NOMO-1 treated with DMSO at 0.1 percent for 48 hours (cell line): ENCODE results near the gene AK2.
A peak's percentile ranks its signal among the peaks of the same experiment; 100 is the strongest.
"Not testable (repeated sequence)": the region's sequence is repeated elsewhere in the genome, so short reads cannot be mapped to it uniquely, and the experiment has no call there.

Experiments used
- DNase-seq: peaks from one replicate; lab custom pipeline; 2025; ENCODE audit not compliant: unreplicated experiment; lab: John Stamatoyannopoulos, UW

AK2 gene

GRCh38 chr1:33002006-33002405 is 34.7 kb downstream of the AK2 start:
- no peak for DNase-seq

- peak; percentile 13 for DNase-seq
Observed at GRCh38 chr1:33001282-33001681, 35.4 kb downstream of the AK2 start.

- no peak for DNase-seq
Observed at GRCh38 chr1:33000427-33001026, 36.2 kb downstream of the AK2 start.

- DNase-seq, result no peak
Observed at GRCh38 chr1:32998997-32999396, 37.7 kb downstream of the AK2 start.

- peak; percentile 24 for DNase-seq
Observed at GRCh38 chr1:32998064-32998463, 38.6 kb downstream of the AK2 start.

GRCh38 chr1:32997381-32997891 is 39.2 kb downstream of the AK2 start:
- no peak for DNase-seq

GRCh38 chr1:32993324-32993636 is 43.4 kb downstream of the AK2 start:
- not testable (repeated sequence) for DNase-seq

- DNase-seq, result peak; percentile 97
Observed at GRCh38 chr1:32992489-32993323, 44.0 kb downstream of the AK2 start.

- no peak for DNase-seq
Observed at GRCh38 chr1:32991819-32992488, 44.7 kb downstream of the AK2 start.

GRCh38 chr1:32991386-32991785 is 45.3 kb downstream of the AK2 start:
- no peak for DNase-seq

- no peak for DNase-seq
Observed at GRCh38 chr1:32990887-32991286, 45.8 kb downstream of the AK2 start.

GRCh38 chr1:32989160-32990050 is 47.3 kb downstream of the AK2 start:
- DNase-seq, result peak; percentile 81

- no peak for DNase-seq
Observed at GRCh38 chr1:32988665-32989064, 48.0 kb downstream of the AK2 start.

- no peak for DNase-seq
Observed at GRCh38 chr1:32985226-32985625, 51.5 kb downstream of the AK2 start.

- no peak for DNase-seq
Observed at GRCh38 chr1:32984455-32985171, 52.1 kb downstream of the AK2 start.

- no peak for DNase-seq
Observed at GRCh38 chr1:32984090-32984454, 52.6 kb downstream of the AK2 start.

- no peak for DNase-seq
Observed at GRCh38 chr1:32983020-32983419, 53.7 kb downstream of the AK2 start.

GRCh38 chr1:32981003-32981901 is 55.4 kb downstream of the AK2 start:
- peak; percentile 94 for DNase-seq

- DNase-seq, result no peak
Observed at GRCh38 chr1:32980080-32980479, 56.6 kb downstream of the AK2 start.
